BE2C (cell line): ENCODE data around the gene SRD5A1.

Source experiments
- DNase-seq: peaks from one replicate; pipeline ENCODE4 v3.0.0-alpha.2; 2020
- H3K27me3 ChIP-seq: fragments of 250-450 bp; sonication (Bioruptor Pico); 2 replicates; pipeline ENCODE4 v1.5.1; 2020; ENCODE audit warnings: mild to moderate bottlenecking
- H3K36me3 ChIP-seq: fragments of 250-450 bp; sonication (Bioruptor Pico); 2 replicates; pipeline ENCODE4 v1.5.1; 2020; ENCODE audit warnings: mild to moderate bottlenecking
- H3K4me1 ChIP-seq: fragments of 250-450 bp; sonication (Bioruptor Pico); 2 replicates; pipeline ENCODE4 v1.5.1; 2020
- H3K4me3 ChIP-seq: 2 replicates; pipeline ENCODE4 v1.5.1; 2011; ENCODE audit warnings: low read depth, low read length
- H3K9me3 ChIP-seq: fragments of 250-450 bp; sonication (Bioruptor Pico); 2 replicates; pipeline ENCODE4 v1.5.1; 2020
- CTCF ChIP-seq: IDR thresholded peaks from 2 replicates; pipeline ENCODE4 v1.5.1; 2012; ENCODE audit warnings: mild to moderate bottlenecking, low read depth, low read length

The SRD5A1 gene

GRCh38 chr5:6710070-6710469, 76.8 kb downstream of the SRD5A1 start:
- Histone ChIP-seq H3K36me3 (no peaks in the 10 kb centered on the region), H3K9me3 (no peaks in the 10 kb centered on the region), H3K4me1 (peaks cover 2% of the 10 kb centered on the region; the same call in 1 of the 2 replicates), H3K4me3 (no peak overlapping the region), H3K27me3 (no peaks in the 10 kb centered on the region)
- TF ChIP-seq CTCF, result no peak
- DNase-seq, result no peak

GRCh38 chr5:6710551-6711318, 77.5 kb downstream of the SRD5A1 start:
- Histone ChIP-seq H3K36me3 (peaks cover 2% of the 10 kb centered on the region; the same call in 1 of the 2 replicates), H3K9me3 (no peaks in the 10 kb centered on the region), H3K4me3 (no peak overlapping the region), H3K4me1 (no peaks in the 10 kb centered on the region), H3K27me3 (no peaks in the 10 kb centered on the region)
- DNase-seq, result no peak
- TF ChIP-seq CTCF, result no peak

GRCh38 chr5:6711409-6712141, 78.3 kb downstream of the SRD5A1 start:
- Histone ChIP-seq H3K36me3 (peaks cover 10% of the 10 kb centered on the region), H3K27me3 (no peaks in the 10 kb centered on the region), H3K4me1 (peaks cover 3% of the 10 kb centered on the region; the same call in 1 of the 2 replicates), H3K9me3 (no peaks in the 10 kb centered on the region), H3K4me3 (peak overlapping the region; percentile 78)
- DNase-seq, result no peak
- TF ChIP-seq CTCF, result no peak

- Histone ChIP-seq H3K27me3 (no peaks in the 10 kb centered on the region), H3K9me3 (no peaks in the 10 kb centered on the region), H3K4me3 (peak overlapping the region; percentile 78), H3K36me3 (peaks cover 12% of the 10 kb centered on the region), H3K4me1 (peaks cover 5% of the 10 kb centered on the region; the same call in 1 of the 2 replicates)
- TF ChIP-seq CTCF, result no peak
- DNase-seq, result peak; percentile 67
Measured at GRCh38 chr5:6712142-6712576, 78.9 kb downstream of the SRD5A1 start.

GRCh38 chr5:6712577-6713273, 79.5 kb downstream of the SRD5A1 start:
- Histone ChIP-seq H3K27me3 (no peaks in the 10 kb centered on the region), H3K36me3 (peaks cover 12% of the 10 kb centered on the region), H3K4me1 (peaks cover 5% of the 10 kb centered on the region; the same call in 1 of the 2 replicates), H3K4me3 (peak overlapping the region; percentile 78), H3K9me3 (no peaks in the 10 kb centered on the region)
- no peak for TF ChIP-seq CTCF
- DNase-seq, result peak; percentile 98
